Endodermal cell (in vitro differentiated cells): ENCODE measurements around the gene SNX13. TPM values are rescaled to one million over a fixed set of nuclear protein-coding genes. Genes with fewer than 3 reads are reported as not detected.

Experiments
- DNase-seq: peaks from one replicate; pipeline ENCODE4 v3.0.0-alpha.2; 2017
- H3K27ac ChIP-seq: 2 replicates; pipeline ENCODE4 v1.5.1; 2013; ENCODE audit warnings: mild to moderate bottlenecking, low read depth, low read length, moderate library complexity
- H3K27me3 ChIP-seq: 2 replicates; pipeline ENCODE4 v1.6.1; 2013; ENCODE audit warnings: mild to moderate bottlenecking, low read length, moderate library complexity; ENCODE audit not compliant: insufficient read depth, control insufficient read depth, poor library complexity, severe bottlenecking
- H3K36me3 ChIP-seq: 2 replicates; pipeline ENCODE4 v1.7.0; 2013; ENCODE audit warnings: mild to moderate bottlenecking, low read length, moderate library complexity; ENCODE audit not compliant: control insufficient read depth, insufficient read depth
- H3K4me1 ChIP-seq: one replicate; pipeline ENCODE4 v1.7.0; 2013; ENCODE audit warnings: low read length; ENCODE audit not compliant: control insufficient read depth, insufficient read depth
- H3K4me3 ChIP-seq: 2 replicates; pipeline ENCODE4 v1.5.1; 2013; ENCODE audit warnings: mild to moderate bottlenecking, low read length, moderate library complexity
- H3K9ac ChIP-seq: 2 replicates; pipeline ENCODE4 v1.6.1; 2013; ENCODE audit warnings: mild to moderate bottlenecking, low read length, moderate library complexity; ENCODE audit not compliant: poor library complexity, severe bottlenecking; ENCODE audit errors: extremely low read depth
- H3K9me3 ChIP-seq: 2 replicates; pipeline ENCODE4 v1.6.1; 2013; ENCODE audit warnings: mild to moderate bottlenecking, low read length, moderate library complexity; ENCODE audit not compliant: control insufficient read depth
- H3K27ac Mint-ChIP-seq: 2 replicates; pipeline ENCODE4 v1.8.0; 2020; ENCODE audit warnings: mixed read lengths
- H3K27me3 Mint-ChIP-seq: 2 replicates; pipeline ENCODE4 v1.8.0; 2021; ENCODE audit warnings: mild to moderate bottlenecking, mixed read lengths; ENCODE audit not compliant: insufficient read depth
- H3K36me3 Mint-ChIP-seq: 2 replicates; pipeline ENCODE4 v1.8.0; 2020; ENCODE audit warnings: low read depth, mixed read lengths
- H3K4me1 Mint-ChIP-seq: 2 replicates; pipeline ENCODE4 v1.8.0; 2020; ENCODE audit warnings: mixed read lengths
- H3K4me3 Mint-ChIP-seq: 2 replicates; pipeline ENCODE4 v1.8.0; 2020; ENCODE audit warnings: mild to moderate bottlenecking, moderate library complexity, mixed read lengths
- H3K9me3 Mint-ChIP-seq: 2 replicates; pipeline ENCODE4 v1.8.0; 2020; ENCODE audit warnings: mild to moderate bottlenecking, mixed read lengths
- WGBS, 2 experiments: methylation state at CpG; one replicate each; pipeline versions ENCODE4 v1.1.5 to v1.1.7; 2013; ENCODE audit warnings: missing lambda C conversion rate in 2 of 2, mixed read lengths in 1 of 2; ENCODE audit not compliant: insufficient coverage in 1 of 2, insufficient read length in 1 of 2; 5-methylcytosine and 5-hydroxymethylcytosine counted together
- total RNA-seq, 2 donors: library from RNA; stranded (reverse); fragmentation: NEBNext Ultra II Directional in 1 of 2; extraction: Animal tissue kit (Norgen Biotek cat#: 25700) in 1 of 2; gene quantifications; 2 replicates in 1 of 2; 3 replicates in 1 of 2; pipeline ENCODE4 v1.2.1, GENCODE V29; 2021
- TF ChIP-seq, protein P1 (sequence below): fragments of 200-600 bp; sonication (generic); conservative IDR thresholded peaks from 2 replicates; pipeline ENCODE4 v1.5.0; 2021; ENCODE audit warnings: antibody characterized with exemption, mild to moderate bottlenecking

The SNX13 gene
- total RNA-seq, 2 donors from 2014 or later = 32.8 to 38.8 TPM

DNA sequence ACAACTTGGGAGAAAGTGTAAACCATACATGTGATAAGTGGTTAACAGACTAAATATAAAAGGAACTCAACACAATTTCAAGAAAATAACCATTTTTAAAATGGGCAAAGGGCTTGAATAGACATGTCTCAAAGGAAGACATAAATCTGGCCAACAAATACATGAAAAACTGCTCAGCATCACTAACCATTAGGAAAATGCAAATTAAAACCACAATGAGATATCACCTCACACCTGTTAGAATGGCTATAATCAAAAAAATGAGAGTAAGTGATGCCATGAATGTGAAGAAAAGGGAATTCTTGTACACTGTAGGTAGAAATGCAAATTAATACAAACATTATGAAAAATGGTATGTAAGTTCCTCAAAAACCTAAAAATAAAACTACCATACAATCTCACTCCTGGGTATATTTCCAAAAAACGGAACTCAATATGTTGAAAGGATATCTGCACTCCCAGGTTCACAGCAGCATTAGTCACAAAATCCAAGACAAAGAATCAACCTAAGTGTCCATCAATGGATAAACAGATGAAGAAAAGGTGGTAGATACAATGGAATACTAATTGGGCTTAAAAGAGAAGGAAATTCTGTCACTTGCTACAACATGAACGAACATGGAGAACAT lies 5.6 kb downstream of the SNX13 start:
- DNase-seq = no peak
- peaks cover 23% of the 10 kb centered on the region for H3K4me1 Mint-ChIP-seq
- Histone ChIP-seq H3K36me3 (no peaks in the 10 kb centered on the region), H3K9me3 (no peaks in the 10 kb centered on the region), H3K27ac (no peak overlapping the region), H3K9ac (no peak overlapping the region), H3K27me3 (no peaks in the 10 kb centered on the region), H3K4me1 (no peaks in the 10 kb centered on the region), H3K4me3 (no peak overlapping the region)
- no peak overlapping the region for H3K27ac Mint-ChIP-seq
- H3K27me3 Mint-ChIP-seq = no peaks in the 10 kb centered on the region
- H3K36me3 Mint-ChIP-seq = no peaks in the 10 kb centered on the region
- no peak overlapping the region for H3K4me3 Mint-ChIP-seq
- WGBS, 2 experiments = 88 to 100% methylated on average over 1 to 2 of the region's 2 CpGs
- H3K9me3 Mint-ChIP-seq = no peaks in the 10 kb centered on the region
- TF ChIP-seq, protein P1, sequence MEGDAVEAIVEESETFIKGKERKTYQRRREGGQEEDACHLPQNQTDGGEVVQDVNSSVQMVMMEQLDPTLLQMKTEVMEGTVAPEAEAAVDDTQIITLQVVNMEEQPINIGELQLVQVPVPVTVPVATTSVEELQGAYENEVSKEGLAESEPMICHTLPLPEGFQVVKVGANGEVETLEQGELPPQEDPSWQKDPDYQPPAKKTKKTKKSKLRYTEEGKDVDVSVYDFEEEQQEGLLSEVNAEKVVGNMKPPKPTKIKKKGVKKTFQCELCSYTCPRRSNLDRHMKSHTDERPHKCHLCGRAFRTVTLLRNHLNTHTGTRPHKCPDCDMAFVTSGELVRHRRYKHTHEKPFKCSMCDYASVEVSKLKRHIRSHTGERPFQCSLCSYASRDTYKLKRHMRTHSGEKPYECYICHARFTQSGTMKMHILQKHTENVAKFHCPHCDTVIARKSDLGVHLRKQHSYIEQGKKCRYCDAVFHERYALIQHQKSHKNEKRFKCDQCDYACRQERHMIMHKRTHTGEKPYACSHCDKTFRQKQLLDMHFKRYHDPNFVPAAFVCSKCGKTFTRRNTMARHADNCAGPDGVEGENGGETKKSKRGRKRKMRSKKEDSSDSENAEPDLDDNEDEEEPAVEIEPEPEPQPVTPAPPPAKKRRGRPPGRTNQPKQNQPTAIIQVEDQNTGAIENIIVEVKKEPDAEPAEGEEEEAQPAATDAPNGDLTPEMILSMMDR = no peak

DNA sequence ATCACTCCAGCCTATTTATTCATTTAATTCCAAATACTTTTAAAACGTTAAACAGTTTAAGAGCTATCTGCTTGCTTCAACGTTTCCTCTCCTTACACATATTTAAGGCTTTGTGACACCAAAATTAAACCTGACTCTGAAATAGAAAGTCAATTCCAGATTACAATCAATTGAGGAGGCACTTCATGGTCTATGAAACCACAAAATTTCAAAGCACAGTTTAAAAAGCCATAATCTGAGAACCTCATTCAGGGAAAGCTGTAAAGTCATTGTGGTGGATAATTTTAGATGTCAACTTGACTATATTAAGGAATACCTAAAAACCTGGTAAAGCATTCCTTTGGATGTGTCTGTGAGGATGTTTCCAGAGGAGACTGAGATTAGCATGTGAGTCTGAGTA lies 6.2 kb downstream of the SNX13 start:
- Histone ChIP-seq H3K9me3 (no peaks in the 10 kb centered on the region), H3K27ac (no peak overlapping the region), H3K9ac (no peak overlapping the region), H3K27me3 (no peaks in the 10 kb centered on the region), H3K4me1 (no peaks in the 10 kb centered on the region), H3K36me3 (no peaks in the 10 kb centered on the region), H3K4me3 (no peak overlapping the region)
- no peak for DNase-seq
- no peak overlapping the region for H3K4me3 Mint-ChIP-seq
- no peaks in the 10 kb centered on the region for H3K9me3 Mint-ChIP-seq
- H3K4me1 Mint-ChIP-seq = peaks cover 18% of the 10 kb centered on the region
- TF ChIP-seq, protein P1 = no peak
- no peaks in the 10 kb centered on the region for H3K36me3 Mint-ChIP-seq
- WGBS, 2 experiments = 77 to 100% methylated on average over 1 to 2 of the region's 2 CpGs
- no peak overlapping the region for H3K27ac Mint-ChIP-seq
- H3K27me3 Mint-ChIP-seq = no peaks in the 10 kb centered on the region

DNA sequence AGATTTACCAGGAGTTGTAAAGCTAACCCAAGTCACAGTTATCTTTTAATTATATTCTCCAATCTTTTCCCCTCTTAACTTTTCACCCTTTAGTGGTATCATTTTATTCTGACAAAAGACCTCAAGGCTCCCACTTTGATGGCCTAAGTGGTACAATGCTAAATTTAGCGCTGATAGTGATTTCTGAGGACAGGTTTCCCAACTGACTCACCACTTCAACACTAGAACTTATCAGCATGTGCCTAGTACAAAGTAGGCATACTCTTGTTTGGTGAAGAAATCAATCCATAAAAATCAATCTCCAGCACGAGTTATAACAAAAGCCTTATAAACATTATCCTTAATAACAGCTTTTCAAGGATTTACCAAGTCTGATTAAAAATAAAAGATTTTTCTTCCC lies 7.5 kb downstream of the SNX13 start:
- Histone ChIP-seq H3K9ac (no peak overlapping the region), H3K4me1 (no peaks in the 10 kb centered on the region), H3K36me3 (no peaks in the 10 kb centered on the region), H3K4me3 (no peak overlapping the region), H3K27ac (no peak overlapping the region), H3K9me3 (no peaks in the 10 kb centered on the region), H3K27me3 (no peaks in the 10 kb centered on the region)
- Mint-ChIP-seq H3K27me3 (no peaks in the 10 kb centered on the region), H3K9me3 (no peaks in the 10 kb centered on the region), H3K4me1 (peaks cover 10% of the 10 kb centered on the region), H3K4me3 (no peak overlapping the region), H3K27ac (no peak overlapping the region), H3K36me3 (no peaks in the 10 kb centered on the region)
- no peak for DNase-seq
- 93 to 100% methylated on average over 1 to 2 of the region's 2 CpGs for WGBS, 2 experiments
- TF ChIP-seq, protein P1 = no peak
